ENCODE measurements around the gene CRKL.

The CRKL gene

GRCh38 chr22:20985720-20986119 lies 68.5 kb downstream of the CRKL start:
- DNase-seq: no peak

- no peak for DNase-seq
These were observed 69.2 kb downstream of the CRKL start for GRCh38 chr22:20986365-20986764.

- no peak for DNase-seq
These were observed 70.2 kb downstream of the CRKL start for GRCh38 chr22:20987375-20987774.

- no peak for DNase-seq
These were observed 71.5 kb downstream of the CRKL start for GRCh38 chr22:20988573-20989322.

GRCh38 chr22:20989323-20990138 lies 72.3 kb downstream of the CRKL start:
- DNase-seq: no peak

GRCh38 chr22:20990184-20991180 lies 73.3 kb downstream of the CRKL start:
- DNase-seq: no peak

- no peak for DNase-seq
These were observed 74.2 kb downstream of the CRKL start for GRCh38 chr22:20991252-20992055.

GRCh38 chr22:20992056-20992442 lies 74.8 kb downstream of the CRKL start:
- no peak for DNase-seq

- DNase-seq: no peak
These were observed 75.5 kb downstream of the CRKL start for GRCh38 chr22:20992456-20993303.

- DNase-seq: no peak
These were observed 76.3 kb downstream of the CRKL start for GRCh38 chr22:20993304-20994127.

- no peak for DNase-seq
These were observed 77.1 kb downstream of the CRKL start for GRCh38 chr22:20994128-20994901.

GRCh38 chr22:20994902-20995241 lies 77.7 kb downstream of the CRKL start:
- no peak for DNase-seq

- DNase-seq: no peak
These were observed 78.3 kb downstream of the CRKL start for GRCh38 chr22:20995329-20996030.

- no peak for DNase-seq
These were observed 78.8 kb downstream of the CRKL start for GRCh38 chr22:20996031-20996410.

GRCh38 chr22:20996598-20997535 lies 79.7 kb downstream of the CRKL start:
- no peak for DNase-seq

- DNase-seq: no peak
These were observed 80.5 kb downstream of the CRKL start for GRCh38 chr22:20997536-20998257.

Measured in GOT3 (cell line).